ENCODE measurements around the gene SLX4IP. TPM values are rescaled to one million over a fixed set of nuclear protein-coding genes. Genes with fewer than 3 reads are reported as not detected.

Gene SLX4IP
- polyA plus RNA-seq, 3 donors, result 0.76 to 2.5 (median 1.1) TPM

- no peaks in the 10 kb centered on the region for H3K4me1 ChIP-seq (ENCODE audit: control insufficient read depth in 1 of 2, insufficient read depth in 2 of 2, low read length in 2 of 2)
- H3K79me2 ChIP-seq (ENCODE audit: insufficient read depth, low read length), result no peaks in the 10 kb centered on the region
- TF ChIP-seq CTCF (IDR thresholded peaks at IDR 0.05), result no peak
- no peak overlapping the region for H3K4me3 Mint-ChIP-seq
- H3K36me3 ChIP-seq (replicated peaks in 1 of 2; ENCODE audit: control insufficient read depth in 1 of 2, insufficient read depth in 2 of 2, low read length in 2 of 2), result peaks cover 34 to 50% of the 10 kb centered on the region in 2 donors
- intact Hi-C loops (cut with micrococcal nuclease), result no loop called here
- H3K27ac ChIP-seq (ENCODE audit: low read depth in 1 of 2, low read length in 2 of 2), result no peak overlapping the region
- H3K9ac ChIP-seq (ENCODE audit: insufficient read depth, low read length, poor library complexity, severe bottlenecking), result no peak overlapping the region
- no peak for DNase-seq
- no peaks in the 10 kb centered on the region for H3K9me3 ChIP-seq (replicated peaks in 1 of 2; ENCODE audit: control insufficient read depth in 1 of 2, insufficient read depth in 1 of 2, low read length in 2 of 2)
- H3K4me2 ChIP-seq (replicated peaks; ENCODE audit: extremely low read depth, low read length, poor library complexity, severe bottlenecking), result no peak overlapping the region
- H3K4me3 ChIP-seq (replicated peaks in 1 of 3; ENCODE audit: low read depth in 2 of 3, low read length in 3 of 3), result no peak overlapping the region
- 56% methylated on average over 8 of the region's 10 CpGs for WGBS (ENCODE audit: insufficient coverage)
- H3K4me1 Mint-ChIP-seq, result no peaks in the 10 kb centered on the region
- H3K36me3 Mint-ChIP-seq, result peaks cover 45 to 46% of the 10 kb centered on the region in 2 donors
- no peaks in the 10 kb centered on the region for H4K20me1 ChIP-seq (ENCODE audit: insufficient read depth, low read length)
- no peaks in the 10 kb centered on the region for H3K27me3 Mint-ChIP-seq (ENCODE audit: low read depth in 3 of 3)
- H3K27ac Mint-ChIP-seq, result no peak overlapping the region
- H2AFZ ChIP-seq (ENCODE audit: insufficient read depth, low read depth, low read length, poor library complexity, severe bottlenecking), result no peak overlapping the region
- H3K9me3 Mint-ChIP-seq, result peaks cover 0 to 1% (median 0%) of the 10 kb centered on the region in 7 donors
- H3K27me3 ChIP-seq (ENCODE audit: control insufficient read depth in 2 of 2, insufficient read depth in 2 of 2, low read length in 2 of 2), result no peaks in the 10 kb centered on the region
These were observed 202.0 kb downstream of the SLX4IP start for GRCh38 chr20:10637031-10637559.

- peaks cover 0 to 1% (median 0%) of the 10 kb centered on the region in 7 donors for H3K9me3 Mint-ChIP-seq
- H3K27ac ChIP-seq (ENCODE audit: low read depth in 1 of 2, low read length in 2 of 2), result no peak overlapping the region
- no peak overlapping the region for H3K9ac ChIP-seq (ENCODE audit: insufficient read depth, low read length, poor library complexity, severe bottlenecking)
- no peak for TF ChIP-seq CTCF (IDR thresholded peaks at IDR 0.05)
- H3K27me3 ChIP-seq (ENCODE audit: control insufficient read depth in 2 of 2, insufficient read depth in 2 of 2, low read length in 2 of 2), result no peaks in the 10 kb centered on the region
- no peaks in the 10 kb centered on the region for H3K4me1 ChIP-seq (ENCODE audit: control insufficient read depth in 1 of 2, insufficient read depth in 2 of 2, low read length in 2 of 2)
- H3K27me3 Mint-ChIP-seq (ENCODE audit: low read depth in 3 of 3), result no peaks in the 10 kb centered on the region
- peaks cover 50 to 51% of the 10 kb centered on the region in 2 donors for H3K36me3 Mint-ChIP-seq
- no peaks in the 10 kb centered on the region for H3K4me1 Mint-ChIP-seq
- intact Hi-C loops (cut with micrococcal nuclease), result no loop called here
- 82% methylated on average over 4 of the region's 6 CpGs for WGBS (ENCODE audit: insufficient coverage)
- H4K20me1 ChIP-seq (ENCODE audit: insufficient read depth, low read length), result no peaks in the 10 kb centered on the region
- no peak overlapping the region for H2AFZ ChIP-seq (ENCODE audit: insufficient read depth, low read depth, low read length, poor library complexity, severe bottlenecking)
- H3K36me3 ChIP-seq (replicated peaks in 1 of 2; ENCODE audit: control insufficient read depth in 1 of 2, insufficient read depth in 2 of 2, low read length in 2 of 2), result peaks cover 39 to 55% of the 10 kb centered on the region in 2 donors
- no peak overlapping the region for H3K4me2 ChIP-seq (replicated peaks; ENCODE audit: extremely low read depth, low read length, poor library complexity, severe bottlenecking)
- no peaks in the 10 kb centered on the region for H3K9me3 ChIP-seq (replicated peaks in 1 of 2; ENCODE audit: control insufficient read depth in 1 of 2, insufficient read depth in 1 of 2, low read length in 2 of 2)
- H3K27ac Mint-ChIP-seq, result peak overlapping the region in 1 of 7 donors; percentile 72
- no peak overlapping the region for H3K4me3 Mint-ChIP-seq
- H3K79me2 ChIP-seq (ENCODE audit: insufficient read depth, low read length), result no peaks in the 10 kb centered on the region
- no peak overlapping the region for H3K4me3 ChIP-seq (replicated peaks in 1 of 3; ENCODE audit: low read depth in 2 of 3, low read length in 3 of 3)
- no peak for DNase-seq
These were observed 202.5 kb downstream of the SLX4IP start for GRCh38 chr20:10637563-10637962.

All from CD14-positive monocyte (primary cell).